Bronchial epithelial cell (primary cell): ENCODE results near the gene ALPI. TPM values are rescaled to one million over a fixed set of nuclear protein-coding genes. Genes with fewer than 3 reads are reported as not detected.

Source experiments
- DNase-seq: peaks from one replicate; pipeline ENCODE4 v3.0.0-alpha.2; 2010; ENCODE audit warnings: low read depth
- FAIRE-seq: peaks from 2 replicates; lab custom pipeline; 2011; peaks lifted over from hg19 to GRCh38; lab: Jason Lieb, UNC
- H3K27me3 ChIP-seq: 2 replicates; pipeline ENCODE4 v1.5.1; 2011; ENCODE audit warnings: low read length; ENCODE audit not compliant: control insufficient read depth, insufficient read depth
- H3K36me3 ChIP-seq: 2 replicates; pipeline ENCODE4 v1.5.1; 2011; ENCODE audit warnings: low read length; ENCODE audit not compliant: control insufficient read depth, insufficient read depth
- H3K4me3 ChIP-seq: 2 replicates; pipeline ENCODE4 v1.5.1; 2011; ENCODE audit warnings: mild to moderate bottlenecking, low read depth, low read length, control low read depth
- total RNA-seq: library from RNA; depleted of rRNA; stranded (reverse); fragments of >200 nt; gene quantifications from 2 replicates; pipeline ENCODE4 v1.2.1, GENCODE V29; 2014
- TF ChIP-seq, protein P1 (sequence below): IDR thresholded peaks from 2 replicates; pipeline ENCODE4 v1.5.1; 2011; ENCODE audit warnings: mild to moderate bottlenecking, moderate library complexity, low read length, control low read depth, inconsistent platforms; ENCODE audit not compliant: insufficient read depth, severe bottlenecking

ALPI gene
- total RNA-seq, 1 donor from 2014 or later = not detected

DNA sequence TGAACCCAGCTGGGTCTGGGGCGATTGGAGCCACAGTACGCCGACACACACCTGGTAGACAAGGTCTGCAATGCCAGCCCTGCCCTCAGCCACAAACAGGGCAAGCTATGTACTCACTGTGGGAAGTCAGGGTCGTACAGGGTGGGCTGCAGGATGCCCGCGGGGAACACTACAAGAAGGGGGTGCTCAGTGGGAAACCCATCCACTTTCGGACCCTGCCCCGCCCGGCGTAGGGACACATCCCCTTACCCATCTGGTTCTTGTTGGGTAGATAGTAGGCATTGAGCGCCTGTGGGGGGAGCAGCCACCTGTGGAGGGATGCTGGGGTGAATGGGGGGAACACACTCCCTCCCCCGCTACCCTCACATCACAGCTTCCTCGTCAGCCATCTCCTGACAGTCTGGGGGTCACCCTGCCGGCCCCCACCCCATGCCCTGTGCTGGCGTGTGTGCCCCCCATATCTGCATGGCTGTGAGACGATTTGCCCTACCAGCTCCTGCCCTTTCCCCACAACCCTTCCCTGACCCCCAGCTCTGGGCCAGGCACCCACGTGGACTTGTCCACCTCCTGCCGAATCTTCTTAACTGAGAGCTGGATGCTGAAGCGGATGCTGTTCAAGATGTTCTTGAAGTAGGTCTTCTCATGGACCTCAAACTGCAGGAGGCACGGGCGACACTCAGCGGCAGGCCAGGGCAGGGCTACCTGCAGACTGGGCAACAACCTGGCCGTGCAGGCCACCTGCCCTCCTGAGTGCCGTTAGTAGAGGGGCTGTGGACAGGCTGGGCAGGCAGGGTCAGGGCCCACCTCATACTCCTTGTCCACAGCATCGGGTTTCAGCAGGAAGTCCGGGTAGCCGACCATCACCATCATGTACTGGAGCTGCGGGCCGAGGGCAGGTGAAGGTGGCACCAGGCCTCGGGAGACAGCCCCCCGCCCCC is 26.6 kb downstream of the ALPI start:
- TF ChIP-seq, protein P1, sequence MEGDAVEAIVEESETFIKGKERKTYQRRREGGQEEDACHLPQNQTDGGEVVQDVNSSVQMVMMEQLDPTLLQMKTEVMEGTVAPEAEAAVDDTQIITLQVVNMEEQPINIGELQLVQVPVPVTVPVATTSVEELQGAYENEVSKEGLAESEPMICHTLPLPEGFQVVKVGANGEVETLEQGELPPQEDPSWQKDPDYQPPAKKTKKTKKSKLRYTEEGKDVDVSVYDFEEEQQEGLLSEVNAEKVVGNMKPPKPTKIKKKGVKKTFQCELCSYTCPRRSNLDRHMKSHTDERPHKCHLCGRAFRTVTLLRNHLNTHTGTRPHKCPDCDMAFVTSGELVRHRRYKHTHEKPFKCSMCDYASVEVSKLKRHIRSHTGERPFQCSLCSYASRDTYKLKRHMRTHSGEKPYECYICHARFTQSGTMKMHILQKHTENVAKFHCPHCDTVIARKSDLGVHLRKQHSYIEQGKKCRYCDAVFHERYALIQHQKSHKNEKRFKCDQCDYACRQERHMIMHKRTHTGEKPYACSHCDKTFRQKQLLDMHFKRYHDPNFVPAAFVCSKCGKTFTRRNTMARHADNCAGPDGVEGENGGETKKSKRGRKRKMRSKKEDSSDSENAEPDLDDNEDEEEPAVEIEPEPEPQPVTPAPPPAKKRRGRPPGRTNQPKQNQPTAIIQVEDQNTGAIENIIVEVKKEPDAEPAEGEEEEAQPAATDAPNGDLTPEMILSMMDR = no peak
- FAIRE-seq (no peak), DNase-seq (no peak)
- Histone ChIP-seq H3K27me3 (peaks cover 25% of the 10 kb centered on the region), H3K4me3 (no peak overlapping the region), H3K36me3 (no peaks in the 10 kb centered on the region)

DNA sequence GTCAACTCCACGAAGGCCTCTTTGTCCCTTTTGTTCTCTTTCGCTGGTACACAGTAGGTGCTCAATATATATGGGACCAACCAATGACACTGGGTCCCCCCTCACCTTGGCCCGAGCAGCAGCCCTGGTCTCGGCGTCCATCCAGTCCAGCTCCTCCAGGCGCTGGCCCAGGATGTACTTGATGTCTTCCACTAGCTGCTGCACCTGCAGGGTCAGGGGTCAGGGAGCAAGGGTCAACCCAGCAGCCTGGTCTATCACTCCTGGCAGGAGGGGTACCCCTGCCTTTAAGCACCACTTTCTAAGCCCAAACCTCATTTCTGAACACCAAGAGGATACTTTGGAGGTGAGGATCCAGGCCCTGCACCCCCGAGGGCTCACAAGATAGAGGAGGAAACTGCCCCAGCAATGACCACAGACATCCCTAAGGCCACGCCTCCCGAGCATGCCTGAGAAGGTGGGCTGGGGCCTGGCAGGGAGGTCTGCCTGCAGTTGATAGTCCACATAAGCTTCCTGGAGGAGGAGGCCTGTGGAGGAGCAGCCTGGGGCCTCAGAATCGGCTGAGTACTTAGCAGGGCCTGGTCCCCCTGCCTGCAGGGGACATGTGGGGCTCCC is 27.5 kb downstream of the ALPI start:
- TF ChIP-seq, protein P1 = no peak
- H3K4me3 ChIP-seq = no peak overlapping the region
- H3K27me3 ChIP-seq = peaks cover 29% of the 10 kb centered on the region
- DNase-seq = no peak
- no peak for FAIRE-seq
- H3K36me3 ChIP-seq = no peaks in the 10 kb centered on the region

DNA sequence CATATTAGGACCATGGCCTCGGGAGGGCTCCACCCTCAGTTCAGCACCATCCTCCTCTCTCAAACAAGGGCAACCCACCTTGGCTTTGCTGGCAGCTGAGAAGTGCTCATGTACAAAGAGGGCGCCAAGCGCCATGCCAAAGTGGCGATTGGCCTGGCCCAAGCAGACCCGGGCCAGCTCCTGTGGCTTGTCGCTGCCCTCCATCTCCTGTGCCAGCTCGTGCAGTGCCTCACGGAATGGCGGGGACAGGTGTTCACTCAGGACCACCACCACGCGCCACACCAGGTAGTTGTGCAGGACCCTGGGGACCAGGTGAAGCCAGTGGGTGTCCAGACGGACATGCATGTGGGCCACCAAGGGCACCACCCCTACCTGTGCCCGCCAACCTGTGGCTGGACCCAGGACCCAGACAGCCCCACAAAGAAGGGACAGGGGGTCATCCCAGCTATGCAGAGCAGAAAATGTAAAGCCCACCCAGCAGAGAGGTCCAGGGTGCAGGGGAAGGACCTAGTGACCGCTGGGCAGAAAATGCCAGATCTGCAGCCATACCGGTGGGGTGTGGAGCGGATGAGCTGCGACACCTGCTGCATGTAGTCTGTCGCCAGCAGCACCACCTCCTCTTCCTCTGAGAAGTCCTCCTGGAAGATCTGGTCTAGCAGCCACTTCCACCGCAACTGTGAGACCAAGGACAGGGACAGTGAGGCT is 28.1 kb downstream of the ALPI start:
- Histone ChIP-seq H3K4me3 (no peak overlapping the region), H3K36me3 (no peaks in the 10 kb centered on the region), H3K27me3 (peaks cover 34% of the 10 kb centered on the region)
- FAIRE-seq = no peak
- TF ChIP-seq, protein P1 = no peak
- DNase-seq = no peak

DNA sequence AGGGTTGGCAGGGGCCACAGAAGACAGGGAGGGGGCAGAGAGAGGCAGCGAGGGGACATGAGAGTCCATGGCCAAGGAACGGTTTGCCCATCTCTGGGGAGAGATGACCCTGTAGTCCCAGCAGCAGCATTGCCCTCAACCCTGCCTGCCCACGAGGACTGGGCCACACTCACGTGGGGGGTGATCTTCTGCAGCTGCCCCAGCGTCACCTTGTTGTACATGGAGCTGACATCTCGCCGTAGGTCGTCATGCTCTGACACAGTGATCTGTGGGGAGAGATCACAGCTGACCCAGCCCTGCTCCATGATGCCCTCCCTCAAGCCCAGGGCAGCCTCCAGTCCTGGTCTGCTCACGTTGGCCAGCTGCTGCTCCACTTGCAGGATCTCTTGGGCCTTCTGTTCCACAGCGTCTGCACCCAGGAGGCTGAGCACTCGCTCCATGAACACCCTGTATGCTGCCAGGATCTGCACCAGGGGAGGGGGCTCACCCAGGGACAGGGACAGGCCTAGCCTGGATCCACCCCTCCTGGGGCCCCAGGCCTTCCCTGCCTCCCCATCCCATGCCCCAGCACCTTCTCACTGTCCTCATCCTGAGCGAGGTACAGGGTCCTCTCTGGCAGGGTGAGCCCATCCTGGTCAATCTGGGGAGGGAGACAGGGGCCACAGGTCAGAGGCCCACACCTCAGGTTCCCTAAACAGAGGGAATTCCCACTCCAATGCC is 28.8 kb downstream of the ALPI start:
- no peaks in the 10 kb centered on the region for H3K36me3 ChIP-seq
- H3K4me3 ChIP-seq = no peak overlapping the region
- no peak for DNase-seq
- FAIRE-seq = peak; percentile 40
- TF ChIP-seq, protein P1 = no peak
- H3K27me3 ChIP-seq = peaks cover 34% of the 10 kb centered on the region

DNA sequence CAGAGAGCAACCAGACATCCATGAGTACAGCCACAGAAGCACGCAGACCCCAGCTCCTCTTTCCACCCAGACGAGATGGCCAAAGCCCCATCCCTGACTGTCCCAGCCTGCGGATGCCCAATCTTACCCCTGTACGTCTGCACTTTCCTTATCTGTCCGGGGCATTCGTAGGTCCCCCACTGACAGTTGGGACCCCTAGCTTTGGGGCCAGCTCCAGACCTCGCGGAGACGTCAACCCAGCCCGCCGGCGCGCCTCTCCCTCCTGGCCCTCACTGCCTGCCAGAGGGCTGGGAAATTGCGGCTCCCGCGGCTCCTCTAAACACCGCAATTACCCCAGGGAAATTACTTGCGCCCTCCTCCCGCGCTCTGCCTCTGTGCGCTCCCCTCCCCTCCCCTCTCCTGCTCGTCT is 29.4 kb downstream of the ALPI start:
- TF ChIP-seq, protein P1 = no peak
- Histone ChIP-seq H3K36me3 (no peaks in the 10 kb centered on the region), H3K27me3 (peaks cover 34% of the 10 kb centered on the region), H3K4me3 (no peak overlapping the region)
- DNase-seq = no peak
- FAIRE-seq = no peak
